ENCODE results near the gene HRAS. TPM values are rescaled to one million over a fixed set of nuclear protein-coding genes. Genes with fewer than 3 reads are reported as not detected.
A peak's percentile ranks its signal among the peaks of the same experiment; 100 is the strongest.

HRAS gene
- total RNA-seq, 2 experiments from 2014 or later = 23.7 to 23.9 TPM

GRCh38 chr11:554428-555226 lies 19.3 kb upstream of the HRAS start:
- H3K4me1 ChIP-seq (ENCODE audit: insufficient read depth, low read length) = peaks cover 30% of the 10 kb centered on the region
- intact Hi-C loops (cut with DNase I, micrococcal nuclease) = loop anchor here (1.0 to 2.0 kb wide), 6 partner anchors 74 to 211 kb away; no protein-coding TSS in a partner anchor
- no peaks in the 10 kb centered on the region for H3K27me3 Mint-ChIP-seq
- peak; percentile 57 to 92 (median 77) for DNase-seq
- no peaks in the 10 kb centered on the region for H3K27me3 ChIP-seq (ENCODE audit: control insufficient read depth in 1 of 2, insufficient read depth in 2 of 2, low read length in 2 of 2)
- no peak overlapping the region for H3K27ac ChIP-seq (ENCODE audit: low read depth in 1 of 2, low read length in 2 of 2)
- H3K4me3 ChIP-seq (ENCODE audit: low read length) = peak overlapping the region; percentile 48
- peak; percentile 53 for TF ChIP-seq CTCF (IDR thresholded peaks at IDR 0.05)
- CTCF ChIA-PET = interaction anchor here (0.6 to 2.7 kb wide), 18 partner anchors 12 to 223 kb away, joined by 3 to 23 read pairs (median 5); partner anchors contain the start of genes GATD1, HRAS, IRF7 and PHRF1
- peak; percentile 80 for ATAC-seq (ENCODE audit: poor library complexity)
- H3K9me3 ChIP-seq (ENCODE audit: control insufficient read depth in 1 of 2, insufficient read depth in 1 of 2, low read length in 2 of 2) = no peaks in the 10 kb centered on the region
- no peak overlapping the region for H3K27ac Mint-ChIP-seq
- H3K36me3 Mint-ChIP-seq (ENCODE audit: low read depth) = no peaks in the 10 kb centered on the region
- no peaks in the 10 kb centered on the region for H3K9me3 Mint-ChIP-seq
- H3K4me3 Mint-ChIP-seq = peak overlapping the region; percentile 34
- peaks cover under 1% of the 10 kb centered on the region for H3K4me1 Mint-ChIP-seq (ENCODE audit: low read depth)
- POLR2A ChIA-PET = interaction anchor here (1.0 to 3.9 kb wide), 11 partner anchors 8 to 255 kb away, joined by 3 to 27 read pairs (median 8); partner anchors contain the start of genes DEAF1, HRAS, LRRC56 and PHRF1
- H3K36me3 ChIP-seq (ENCODE audit: insufficient read depth, low read length) = no peaks in the 10 kb centered on the region

GRCh38 chr11:553988-554340 lies 18.6 kb upstream of the HRAS start:
- Histone ChIP-seq H3K4me3 (ENCODE audit: low read length) (no peak overlapping the region), H3K27me3 (ENCODE audit: control insufficient read depth in 1 of 2, insufficient read depth in 2 of 2, low read length in 2 of 2) (no peaks in the 10 kb centered on the region), H3K9me3 (ENCODE audit: control insufficient read depth in 1 of 2, insufficient read depth in 1 of 2, low read length in 2 of 2) (no peaks in the 10 kb centered on the region), H3K27ac (ENCODE audit: low read depth in 1 of 2, low read length in 2 of 2) (no peak overlapping the region), H3K36me3 (ENCODE audit: insufficient read depth, low read length) (no peaks in the 10 kb centered on the region), H3K4me1 (ENCODE audit: insufficient read depth, low read length) (peaks cover 24% of the 10 kb centered on the region)
- no peaks in the 10 kb centered on the region for H3K4me1 Mint-ChIP-seq (ENCODE audit: low read depth)
- no peaks in the 10 kb centered on the region for H3K9me3 Mint-ChIP-seq
- no peak overlapping the region for H3K4me3 Mint-ChIP-seq
- POLR2A ChIA-PET = interaction anchor here (2.0 to 3.9 kb wide), 4 partner anchors 18 to 172 kb away, joined by 15 to 27 read pairs (median 18); partner anchors contain the start of genes DEAF1, HRAS, LRRC56 and PHRF1
- no peak for ATAC-seq (ENCODE audit: poor library complexity)
- intact Hi-C loops (cut with DNase I, micrococcal nuclease) = loop anchor here (2.0 kb wide), 3 partner anchors 75 to 211 kb away; no protein-coding TSS in a partner anchor
- no peaks in the 10 kb centered on the region for H3K27me3 Mint-ChIP-seq
- no peak for TF ChIP-seq CTCF (IDR thresholded peaks at IDR 0.05)
- H3K27ac Mint-ChIP-seq = no peak overlapping the region
- peak in 1 of 14 experiments; percentile 53 for DNase-seq
- CTCF ChIA-PET = interaction anchor here (1.2 to 1.9 kb wide), 6 partner anchors 12 to 172 kb away, joined by 3 to 9 read pairs (median 7); partner anchors contain the start of gene TMEM80
- H3K36me3 Mint-ChIP-seq (ENCODE audit: low read depth) = no peaks in the 10 kb centered on the region

DNA sequence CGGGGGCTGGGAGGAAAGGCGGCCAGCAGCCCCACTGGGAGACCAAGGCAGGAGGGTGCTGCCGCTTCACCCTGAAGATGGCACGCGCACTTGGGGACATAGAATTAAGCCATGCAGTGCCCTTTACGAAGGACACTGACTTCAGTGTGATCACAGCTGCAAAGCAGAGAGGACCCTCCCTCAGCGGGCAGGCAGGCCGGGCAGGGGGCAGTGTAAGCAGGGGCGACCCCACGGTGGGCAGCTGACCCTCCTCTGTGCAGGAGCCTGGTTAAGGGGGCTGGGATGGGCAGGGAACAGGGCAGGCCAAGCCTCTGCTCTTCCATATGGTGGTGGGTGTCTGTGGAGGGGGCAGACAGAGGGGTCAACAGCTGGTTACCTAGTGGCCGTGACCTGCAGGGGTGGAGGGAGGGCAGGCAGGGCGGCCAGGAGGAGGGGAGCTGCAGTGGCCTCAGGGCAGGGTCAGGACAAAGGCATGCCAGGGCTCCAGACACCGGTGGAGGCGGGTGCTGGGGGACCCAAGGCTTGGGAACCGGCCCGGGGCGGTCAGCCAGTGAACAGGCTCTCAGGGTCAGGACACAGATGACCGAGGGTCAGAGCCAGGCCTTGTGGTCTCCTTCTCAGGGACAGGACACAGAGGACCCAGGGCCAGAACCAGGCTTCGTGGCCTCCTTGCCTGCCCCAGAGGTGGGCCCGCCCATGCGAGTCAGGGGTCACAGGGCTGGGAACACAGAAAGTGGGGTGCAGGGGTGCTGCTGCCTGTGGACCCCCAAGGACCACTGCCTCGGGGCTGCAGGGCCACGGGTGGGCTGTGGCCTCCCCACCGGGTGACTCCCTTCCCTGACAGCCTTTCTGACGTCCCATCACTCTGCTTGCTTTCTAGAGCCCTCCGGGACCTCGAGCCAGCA lies 18.0 kb upstream of the HRAS start:
- H3K4me3 Mint-ChIP-seq = peak overlapping the region; percentile 30

More for the DNA sequence above, 18.0 kb upstream of the HRAS start:
- Mint-ChIP-seq H3K27me3 (no peaks in the 10 kb centered on the region), H3K36me3 (ENCODE audit: low read depth) (no peaks in the 10 kb centered on the region), H3K4me1 (ENCODE audit: low read depth) (no peaks in the 10 kb centered on the region), H3K27ac (no peak overlapping the region), H3K9me3 (no peaks in the 10 kb centered on the region)
- TF ChIP-seq CTCF (IDR thresholded peaks at IDR 0.05) = no peak
- no peak for ATAC-seq (ENCODE audit: poor library complexity)
- Histone ChIP-seq H3K4me3 (ENCODE audit: low read length) (no peak overlapping the region), H3K4me1 (ENCODE audit: insufficient read depth, low read length) (peaks cover 21% of the 10 kb centered on the region), H3K36me3 (ENCODE audit: insufficient read depth, low read length) (no peaks in the 10 kb centered on the region), H3K27me3 (ENCODE audit: control insufficient read depth in 1 of 2, insufficient read depth in 2 of 2, low read length in 2 of 2) (no peaks in the 10 kb centered on the region), H3K9me3 (ENCODE audit: control insufficient read depth in 1 of 2, insufficient read depth in 1 of 2, low read length in 2 of 2) (no peaks in the 10 kb centered on the region), H3K27ac (ENCODE audit: low read depth in 1 of 2, low read length in 2 of 2) (no peak overlapping the region)
- ChIA-PET CTCF (no interaction called here), POLR2A (interaction anchor here (2.0 to 3.9 kb wide), 3 partner anchors 17 to 172 kb away, joined by 15 to 27 read pairs (median 18); partner anchors contain the start of genes DEAF1, HRAS, LRRC56 and TMEM80)
- DNase-seq = no peak
- intact Hi-C loops (cut with DNase I, micrococcal nuclease) = no loop called here

Data from CD4-positive, alpha-beta T cell (primary cell).